ENCODE results near the gene HDHD3. TPM values are rescaled to one million over a fixed set of nuclear protein-coding genes. Genes with fewer than 3 reads are reported as not detected.

The HDHD3 gene
- total RNA-seq, 4 donors from 2014 or later, result 35.9 to 84.2 (median 46.4) TPM

Other genes with a start within 250 kb of the HDHD3 start
- gene SLC31A2, start 226.0 kb downstream of the HDHD3 start, total RNA-seq, result 10 to 100 TPM in 3 of 4 donors, 1 to 10 TPM in 1; 7.1 to 15.2 (median 12.8) TPM
- 10 to 100 TPM; 17.7 to 23.3 (median 20.5) TPM for gene FKBP15, start 155.7 kb downstream of the HDHD3 start, total RNA-seq
- 10 to 100 TPM; 11.0 to 23.4 (median 17.8) TPM for gene SLC31A1, start 155.4 kb downstream of the HDHD3 start, total RNA-seq
- 10 to 100 TPM; 20.5 to 42.4 (median 26.5) TPM for gene CDC26, start 101.4 kb downstream of the HDHD3 start, total RNA-seq
- gene PRPF4, start 101.3 kb downstream of the HDHD3 start, total RNA-seq, result 10 to 100 TPM; 11.4 to 19.0 (median 17.4) TPM
- gene RNF183, start 73.6 kb downstream of the HDHD3 start, total RNA-seq, result 1 to 10 TPM in 3 of 4 donors, not detected in 1; 2.1 to 6.0 (median 3.4) TPM
- gene WDR31, start 36.7 kb downstream of the HDHD3 start, total RNA-seq, result 1 to 10 TPM; 1.1 to 1.9 (median 1.5) TPM
- 10 to 100 TPM; 18.1 to 50.1 (median 37.6) TPM for gene BSPRY, start 27.4 kb downstream of the HDHD3 start, total RNA-seq
- 10 to 100 TPM; 19.1 to 52.0 (median 33.5) TPM for gene ALAD, start 24.3 kb upstream of the HDHD3 start, total RNA-seq
- gene POLE3, start 33.7 kb upstream of the HDHD3 start, total RNA-seq, result 10 to 100 TPM; 16.6 to 61.4 (median 51.9) TPM
- gene C9orf43, start 33.8 kb upstream of the HDHD3 start, total RNA-seq, result under 1 TPM; 0.32 to 0.79 (median 0.38) TPM
- 10 to 100 TPM in 3 of 4 donors, 1 to 10 TPM in 1; 9.7 to 16.3 (median 12.7) TPM for gene RGS3, start 86.7 kb upstream of the HDHD3 start, total RNA-seq